ENCODE results near the gene ZNF101. TPM values are rescaled to one million over a fixed set of nuclear protein-coding genes. Genes with fewer than 3 reads are reported as not detected.
A peak's percentile ranks its signal among the peaks of the same experiment; 100 is the strongest.

Gene ZNF101
- 1 to 10 TPM; 2.2 to 8.3 TPM for total RNA-seq

- DNase-seq (ENCODE audit: low spot score) = peak; percentile 64
- peak; percentile 30 for ATAC-seq (ENCODE audit: insufficient number of reproducible peaks, low FRiP score, low read depth)
- TF ChIP-seq CTCF (IDR thresholded peaks at IDR 0.05) = no peak
These were observed at the start of gene ZNF101 for GRCh38 chr19:19668230-19669012. TSS of gene ZNF101 (plus strand) at chr19:19668839. CDS start at chr19:19668964, 125 bp downstream.

GRCh38 chr19:19619181-19619848 lies 49.3 kb upstream of the ZNF101 start:
- Histone ChIP-seq H3K4me1 (ENCODE audit: control insufficient read depth in 1 of 2, low read depth in 2 of 2) (no peaks in the 10 kb centered on the region), H3K4me3 (no peak overlapping the region), H3K27me3 (replicated peaks; ENCODE audit: insufficient read depth) (peaks cover 5% of the 10 kb centered on the region), H3K9me3 (no peaks in the 10 kb centered on the region), H3K36me3 (no peaks in the 10 kb centered on the region), H3K27ac (no peak overlapping the region)
- DNase-seq (ENCODE audit: low spot score) (no peak), ATAC-seq (ENCODE audit: insufficient number of reproducible peaks, low FRiP score, low read depth) (no peak)
- no peak for TF ChIP-seq CTCF (IDR thresholded peaks at IDR 0.05)

More at GRCh38 chr19:19668230-19669012, at the start of gene ZNF101:
- Histone ChIP-seq H3K36me3 (peaks cover 8% of the 10 kb centered on the region), H3K27ac (peak within 1 kb of the TSS; percentile 82 to 85), H3K27me3 (replicated peaks; ENCODE audit: insufficient read depth) (no peaks in the 10 kb centered on the region), H3K4me3 (peak within 1 kb of the TSS; percentile 99), H3K4me1 (ENCODE audit: control insufficient read depth in 1 of 2, low read depth in 2 of 2) (peaks cover 6 to 14% of the 10 kb centered on the region in 2 donors), H3K9me3 (no peaks in the 10 kb centered on the region)

DNA sequence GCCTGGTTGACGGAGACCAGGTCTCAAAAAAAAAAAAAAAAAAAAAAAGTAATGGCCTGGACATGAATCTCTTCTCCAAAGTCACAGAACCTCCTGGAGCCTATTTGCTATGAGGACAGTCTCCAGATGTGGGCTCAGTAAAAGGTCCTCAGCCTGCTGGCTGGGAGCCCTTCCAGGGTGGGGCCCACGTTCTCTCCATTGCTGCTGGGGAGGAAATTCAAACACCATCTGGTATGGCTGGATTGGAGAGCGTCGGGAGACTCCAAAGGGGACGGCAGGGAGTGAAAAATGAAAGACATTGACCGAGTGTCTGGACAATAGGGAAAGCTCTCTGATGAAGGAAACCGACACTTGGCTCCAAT lies 48.8 kb upstream of the ZNF101 start:
- no peaks in the 10 kb centered on the region for H3K9me3 ChIP-seq
- H3K4me3 ChIP-seq = no peak overlapping the region
- ATAC-seq (ENCODE audit: insufficient number of reproducible peaks, low FRiP score, low read depth) (no peak), DNase-seq (ENCODE audit: low spot score) (no peak)
- no peak for TF ChIP-seq CTCF (IDR thresholded peaks at IDR 0.05)
- no peaks in the 10 kb centered on the region for H3K4me1 ChIP-seq (ENCODE audit: control insufficient read depth in 1 of 2, low read depth in 2 of 2)
- peaks cover 5% of the 10 kb centered on the region for H3K27me3 ChIP-seq (replicated peaks; ENCODE audit: insufficient read depth)
- H3K27ac ChIP-seq = no peak overlapping the region
- H3K36me3 ChIP-seq = no peaks in the 10 kb centered on the region

- DNase-seq (ENCODE audit: low spot score) (no peak), ATAC-seq (ENCODE audit: insufficient number of reproducible peaks, low FRiP score, low read depth) (no peak)
- no peak for TF ChIP-seq CTCF (IDR thresholded peaks at IDR 0.05)
- Histone ChIP-seq H3K9me3 (no peaks in the 10 kb centered on the region), H3K27me3 (replicated peaks; ENCODE audit: insufficient read depth) (no peaks in the 10 kb centered on the region), H3K27ac (no peak overlapping the region), H3K36me3 (no peaks in the 10 kb centered on the region), H3K4me1 (ENCODE audit: control insufficient read depth in 1 of 2, low read depth in 2 of 2) (peaks cover 0 to 8% of the 10 kb centered on the region in 2 donors), H3K4me3 (no peak overlapping the region)
These were observed 45.3 kb upstream of the ZNF101 start for GRCh38 chr19:19623383-19623782.

DNA sequence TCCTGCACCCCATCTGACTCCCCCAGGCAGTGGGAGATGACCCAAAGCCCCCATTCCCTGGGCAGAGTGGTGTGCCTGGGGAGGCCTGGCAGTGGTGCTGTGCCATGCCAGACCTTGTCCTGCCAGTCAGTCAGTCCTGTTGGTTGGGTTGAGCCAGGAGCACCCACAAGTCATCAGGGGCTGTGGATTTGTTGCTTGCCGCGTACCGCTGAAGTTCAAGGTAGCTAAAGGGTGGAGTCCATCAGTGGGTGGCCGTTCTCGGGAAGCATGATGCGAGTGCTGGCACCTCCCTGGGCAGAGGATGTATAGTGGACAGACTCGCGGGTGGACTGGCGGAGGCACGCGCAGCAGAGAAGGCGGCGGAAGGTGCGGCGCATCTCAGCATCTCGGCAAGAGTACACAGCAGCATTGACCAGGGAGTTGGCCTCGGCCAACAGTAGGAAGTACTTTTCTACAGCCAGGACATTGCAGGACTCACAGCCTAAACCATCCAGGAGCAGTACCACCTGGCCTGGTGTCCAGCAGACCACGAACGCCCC lies 44.5 kb upstream of the ZNF101 start:
- DNase-seq (ENCODE audit: low spot score) = no peak
- H3K4me3 ChIP-seq = no peak overlapping the region

More for the DNA sequence above, 44.5 kb upstream of the ZNF101 start:
- Histone ChIP-seq H3K9me3 (no peaks in the 10 kb centered on the region), H3K27ac (no peak overlapping the region), H3K4me1 (ENCODE audit: control insufficient read depth in 1 of 2, low read depth in 2 of 2) (peaks cover 4 to 12% of the 10 kb centered on the region in 2 donors), H3K27me3 (replicated peaks; ENCODE audit: insufficient read depth) (no peaks in the 10 kb centered on the region), H3K36me3 (no peaks in the 10 kb centered on the region)
- TF ChIP-seq CTCF (IDR thresholded peaks at IDR 0.05) = no peak
- no peak for ATAC-seq (ENCODE audit: insufficient number of reproducible peaks, low FRiP score, low read depth)
